Measurements from ENCODE around the gene ARRDC3.

The ARRDC3 gene

DNA sequence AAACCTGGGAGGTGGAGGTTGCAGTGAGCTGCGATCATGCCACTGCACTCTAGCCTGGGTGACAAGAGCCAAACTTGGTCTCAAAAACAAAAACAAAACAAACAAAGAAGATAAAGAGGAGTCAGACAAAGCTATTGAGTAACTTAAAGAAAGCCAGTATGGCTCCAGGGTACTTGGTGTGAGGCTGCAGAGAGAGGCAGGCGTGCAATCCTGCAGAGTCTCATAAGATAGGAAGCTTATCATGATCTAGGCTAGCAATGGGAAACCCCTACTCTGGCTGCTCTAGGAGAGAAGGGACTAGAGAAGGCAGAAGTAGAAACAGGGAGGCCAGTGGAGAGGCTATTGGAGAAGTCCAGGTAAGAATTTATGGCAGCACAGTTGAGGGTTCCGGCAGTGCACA is 42.0 kb downstream of the ARRDC3 start:
- Histone ChIP-seq H3K79me2 (ENCODE audit: low read length) (no peaks in the 10 kb centered on the region), H3K36me3 (replicated peaks; ENCODE audit: low read depth, low read length) (no peaks in the 10 kb centered on the region), H3K4me2 (ENCODE audit: low read length) (no peak overlapping the region), H2AFZ (ENCODE audit: low read depth, low read length) (no peak overlapping the region), H3K9me3 (ENCODE audit: insufficient read depth, low read length) (no peaks in the 10 kb centered on the region), H3K4me3 (ENCODE audit: low read length) (no peak overlapping the region), H4K20me1 (ENCODE audit: insufficient read depth, low read length) (no peaks in the 10 kb centered on the region), H3K27me3 (ENCODE audit: low read depth, low read length) (no peaks in the 10 kb centered on the region), H3K27ac (ENCODE audit: low read length) (no peak overlapping the region), H3K9ac (ENCODE audit: low read length) (no peak overlapping the region), H3K4me1 (ENCODE audit: low read length) (no peaks in the 10 kb centered on the region)
- TF ChIP-seq, protein P1, sequence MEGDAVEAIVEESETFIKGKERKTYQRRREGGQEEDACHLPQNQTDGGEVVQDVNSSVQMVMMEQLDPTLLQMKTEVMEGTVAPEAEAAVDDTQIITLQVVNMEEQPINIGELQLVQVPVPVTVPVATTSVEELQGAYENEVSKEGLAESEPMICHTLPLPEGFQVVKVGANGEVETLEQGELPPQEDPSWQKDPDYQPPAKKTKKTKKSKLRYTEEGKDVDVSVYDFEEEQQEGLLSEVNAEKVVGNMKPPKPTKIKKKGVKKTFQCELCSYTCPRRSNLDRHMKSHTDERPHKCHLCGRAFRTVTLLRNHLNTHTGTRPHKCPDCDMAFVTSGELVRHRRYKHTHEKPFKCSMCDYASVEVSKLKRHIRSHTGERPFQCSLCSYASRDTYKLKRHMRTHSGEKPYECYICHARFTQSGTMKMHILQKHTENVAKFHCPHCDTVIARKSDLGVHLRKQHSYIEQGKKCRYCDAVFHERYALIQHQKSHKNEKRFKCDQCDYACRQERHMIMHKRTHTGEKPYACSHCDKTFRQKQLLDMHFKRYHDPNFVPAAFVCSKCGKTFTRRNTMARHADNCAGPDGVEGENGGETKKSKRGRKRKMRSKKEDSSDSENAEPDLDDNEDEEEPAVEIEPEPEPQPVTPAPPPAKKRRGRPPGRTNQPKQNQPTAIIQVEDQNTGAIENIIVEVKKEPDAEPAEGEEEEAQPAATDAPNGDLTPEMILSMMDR (IDR thresholded peaks at IDR 0.05; ENCODE audit: low read depth, low read length) = no peak
- no peak for TF ChIP-seq EZH2phosphoT487 (IDR thresholded peaks at IDR 0.05; ENCODE audit: low read depth)

DNA sequence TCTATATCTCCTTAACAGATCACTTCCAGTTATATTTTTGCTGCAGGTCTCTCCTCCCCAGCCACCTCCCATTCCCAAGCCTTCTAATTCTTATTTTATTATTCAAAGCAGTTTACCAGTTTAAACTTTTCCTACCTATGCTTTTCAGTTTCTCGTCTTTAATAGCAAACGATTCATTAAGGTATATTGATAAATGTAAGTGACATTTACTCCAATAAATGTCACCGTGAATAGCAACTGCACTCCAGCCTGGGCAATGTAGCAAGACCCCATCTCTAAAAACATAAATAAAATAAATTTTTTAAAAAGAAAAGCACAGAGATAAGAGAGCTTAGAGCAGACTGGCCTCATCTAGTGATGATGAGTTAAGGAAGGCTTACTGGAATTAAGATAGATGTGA is 42.6 kb downstream of the ARRDC3 start:
- H4K20me1 ChIP-seq (ENCODE audit: insufficient read depth, low read length) = no peaks in the 10 kb centered on the region
- no peaks in the 10 kb centered on the region for H3K4me1 ChIP-seq (ENCODE audit: low read length)
- H3K27me3 ChIP-seq (ENCODE audit: low read depth, low read length) = no peaks in the 10 kb centered on the region
- H3K27ac ChIP-seq (ENCODE audit: low read length) = no peak overlapping the region
- no peak overlapping the region for H3K4me3 ChIP-seq (ENCODE audit: low read length)
- no peaks in the 10 kb centered on the region for H3K9me3 ChIP-seq (ENCODE audit: insufficient read depth, low read length)
- TF ChIP-seq, protein P1 (IDR thresholded peaks at IDR 0.05; ENCODE audit: low read depth, low read length) = no peak
- TF ChIP-seq EZH2phosphoT487 (IDR thresholded peaks at IDR 0.05; ENCODE audit: low read depth) = no peak
- H3K9ac ChIP-seq (ENCODE audit: low read length) = no peak overlapping the region
- no peaks in the 10 kb centered on the region for H3K79me2 ChIP-seq (ENCODE audit: low read length)
- H3K36me3 ChIP-seq (replicated peaks; ENCODE audit: low read depth, low read length) = no peaks in the 10 kb centered on the region
- H2AFZ ChIP-seq (ENCODE audit: low read depth, low read length) = no peak overlapping the region
- H3K4me2 ChIP-seq (ENCODE audit: low read length) = no peak overlapping the region

DNA sequence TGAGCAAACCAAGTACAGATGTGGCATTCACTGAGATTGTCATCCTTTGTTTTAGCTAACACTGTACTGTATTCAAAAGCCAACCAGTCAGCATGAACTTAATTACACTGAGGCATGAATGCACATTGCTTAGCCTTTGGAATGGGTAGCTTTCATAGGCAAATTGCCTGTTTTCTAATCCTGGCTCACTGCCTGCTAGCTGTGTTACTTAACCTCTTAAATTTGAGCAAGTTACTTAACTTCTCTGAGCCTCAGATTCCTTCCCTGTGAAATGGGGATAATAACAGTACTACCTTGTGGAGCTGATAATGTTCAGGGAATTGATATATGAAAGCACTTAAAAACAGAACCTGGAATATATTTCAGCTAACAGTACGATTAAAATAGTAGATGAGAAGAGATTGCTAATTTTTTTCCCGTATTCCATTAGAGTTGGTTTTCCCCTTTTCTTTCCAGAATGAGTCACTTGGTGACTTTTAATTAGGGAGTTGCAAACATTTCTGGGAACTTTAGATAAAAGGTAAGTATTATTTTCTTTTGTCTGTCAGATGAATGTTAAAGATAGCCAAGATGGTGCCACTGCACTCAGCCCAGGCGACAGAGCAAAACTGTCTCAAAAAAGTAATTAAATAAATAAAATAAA is 43.9 kb downstream of the ARRDC3 start:
- Histone ChIP-seq H3K27ac (ENCODE audit: low read length) (no peak overlapping the region), H3K4me3 (ENCODE audit: low read length) (no peak overlapping the region), H3K4me2 (ENCODE audit: low read length) (no peak overlapping the region), H4K20me1 (ENCODE audit: insufficient read depth, low read length) (no peaks in the 10 kb centered on the region), H3K9me3 (ENCODE audit: insufficient read depth, low read length) (no peaks in the 10 kb centered on the region), H2AFZ (ENCODE audit: low read depth, low read length) (no peak overlapping the region), H3K79me2 (ENCODE audit: low read length) (no peaks in the 10 kb centered on the region), H3K9ac (ENCODE audit: low read length) (no peak overlapping the region), H3K4me1 (ENCODE audit: low read length) (no peaks in the 10 kb centered on the region), H3K36me3 (replicated peaks; ENCODE audit: low read depth, low read length) (no peaks in the 10 kb centered on the region), H3K27me3 (ENCODE audit: low read depth, low read length) (no peaks in the 10 kb centered on the region)
- TF ChIP-seq, protein P1 (IDR thresholded peaks at IDR 0.05; ENCODE audit: low read depth, low read length) = no peak
- TF ChIP-seq EZH2phosphoT487 (IDR thresholded peaks at IDR 0.05; ENCODE audit: low read depth) = no peak

DNA sequence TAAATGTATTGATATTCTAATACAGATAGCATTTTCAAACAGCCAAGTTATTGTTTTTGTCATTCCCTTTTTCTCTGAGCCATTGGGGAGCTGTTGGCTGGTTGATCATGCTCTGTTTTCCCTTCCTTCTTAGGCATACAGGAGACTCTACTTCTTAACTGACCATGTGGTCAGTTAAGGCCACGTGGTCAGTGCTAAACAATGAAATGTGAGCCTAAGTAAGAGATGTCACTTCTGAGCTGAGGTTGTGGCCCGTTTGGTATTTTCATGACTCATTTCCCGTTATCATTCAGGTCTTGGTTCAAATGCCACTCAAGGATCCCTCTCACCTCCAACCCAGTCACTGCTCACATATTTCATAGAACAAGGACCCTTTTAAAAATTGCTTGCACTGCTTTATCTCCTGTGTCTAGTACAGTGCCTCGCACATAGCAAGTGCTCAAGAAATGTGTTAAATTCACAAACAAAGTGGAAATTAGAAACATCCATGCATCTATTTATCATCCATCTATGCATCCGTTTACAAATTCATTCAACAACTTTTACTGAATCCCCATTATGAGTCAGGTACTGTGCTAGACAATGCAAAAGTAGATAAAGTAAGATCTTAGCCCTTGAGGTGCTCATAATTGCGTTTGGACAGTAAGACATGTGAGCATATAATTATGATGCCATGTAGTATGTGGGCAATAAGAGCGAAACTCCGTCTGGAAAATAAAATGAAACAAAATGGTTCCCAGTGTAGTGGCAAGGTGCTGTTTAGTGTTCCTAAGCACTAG is 50.7 kb downstream of the ARRDC3 start:
- no peak overlapping the region for H3K4me2 ChIP-seq (ENCODE audit: low read length)
- H3K36me3 ChIP-seq (replicated peaks; ENCODE audit: low read depth, low read length) = no peaks in the 10 kb centered on the region
- no peak overlapping the region for H3K27ac ChIP-seq (ENCODE audit: low read length)
- no peak overlapping the region for H2AFZ ChIP-seq (ENCODE audit: low read depth, low read length)
- TF ChIP-seq, protein P1 (IDR thresholded peaks at IDR 0.05; ENCODE audit: low read depth, low read length) = no peak
- no peak for TF ChIP-seq EZH2phosphoT487 (IDR thresholded peaks at IDR 0.05; ENCODE audit: low read depth)
- H3K27me3 ChIP-seq (ENCODE audit: low read depth, low read length) = no peaks in the 10 kb centered on the region
- no peak overlapping the region for H3K4me3 ChIP-seq (ENCODE audit: low read length)
- H3K79me2 ChIP-seq (ENCODE audit: low read length) = no peaks in the 10 kb centered on the region
- peaks cover 6% of the 10 kb centered on the region; the same call in 1 of the 2 replicates for H3K4me1 ChIP-seq (ENCODE audit: low read length)
- no peaks in the 10 kb centered on the region for H3K9me3 ChIP-seq (ENCODE audit: insufficient read depth, low read length)
- H4K20me1 ChIP-seq (ENCODE audit: insufficient read depth, low read length) = no peaks in the 10 kb centered on the region
- H3K9ac ChIP-seq (ENCODE audit: low read length) = no peak overlapping the region

All from OCI-LY3 (cell line).